ENCODE data around the gene MSMO1.
"Not testable (repeated sequence)": the region's sequence is repeated elsewhere in the genome, so short reads cannot be mapped to it uniquely, and the experiment has no call there.

MSMO1 gene

GRCh38 chr4:165327211-165328100, at the start of gene MSMO1:
Gene MSMO1 (plus strand): TSS chr4:165327669. CDS start chr4:165333371, 5,702 bp downstream.
- FAIRE-seq: peak; percentile 95

GRCh38 chr4:165279531-165279930, 47.9 kb upstream of the MSMO1 start:
- not testable (repeated sequence) for FAIRE-seq

DNA sequence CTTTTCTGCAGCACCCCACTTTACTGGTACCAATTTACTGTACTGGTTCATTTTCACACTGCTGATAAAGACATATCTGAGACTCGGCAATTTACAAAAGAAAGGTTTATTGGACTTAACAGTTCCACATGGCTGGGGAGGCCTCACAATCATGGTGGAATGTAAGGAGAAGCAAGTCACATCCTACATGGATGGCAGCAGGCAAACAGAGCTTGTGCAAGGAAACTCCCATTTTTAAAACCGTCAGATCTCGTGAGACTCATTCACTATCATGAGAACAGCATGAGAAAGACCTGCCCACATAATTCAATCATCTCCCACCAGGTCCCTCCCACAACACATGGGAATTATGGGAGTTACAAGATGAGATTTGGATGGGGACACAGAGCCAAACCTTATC, 42.8 kb upstream of the MSMO1 start:
- FAIRE-seq: not testable (repeated sequence)

- FAIRE-seq: peak; percentile 48
Measured at GRCh38 chr4:165286619-165287340, 40.7 kb upstream of the MSMO1 start.

DNA sequence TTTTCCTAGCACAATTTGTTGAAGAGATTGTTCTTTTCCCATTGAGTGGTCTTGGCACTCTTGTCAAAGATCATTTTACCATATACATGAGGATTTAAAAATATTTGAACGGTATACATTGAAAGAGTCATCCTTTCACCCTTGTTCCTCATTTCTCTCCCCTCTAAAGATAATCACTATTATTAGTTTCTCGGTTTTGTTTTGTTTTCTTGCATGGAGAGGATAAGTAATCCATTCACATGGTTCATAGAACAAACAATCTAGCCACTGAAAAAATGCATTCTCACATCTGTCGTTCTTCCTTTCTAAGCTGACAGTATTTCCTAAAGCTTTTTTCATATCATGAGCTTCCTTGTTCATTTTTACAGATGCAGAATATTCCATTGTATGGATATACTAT, 39.2 kb upstream of the MSMO1 start:
- FAIRE-seq: no peak

DNA sequence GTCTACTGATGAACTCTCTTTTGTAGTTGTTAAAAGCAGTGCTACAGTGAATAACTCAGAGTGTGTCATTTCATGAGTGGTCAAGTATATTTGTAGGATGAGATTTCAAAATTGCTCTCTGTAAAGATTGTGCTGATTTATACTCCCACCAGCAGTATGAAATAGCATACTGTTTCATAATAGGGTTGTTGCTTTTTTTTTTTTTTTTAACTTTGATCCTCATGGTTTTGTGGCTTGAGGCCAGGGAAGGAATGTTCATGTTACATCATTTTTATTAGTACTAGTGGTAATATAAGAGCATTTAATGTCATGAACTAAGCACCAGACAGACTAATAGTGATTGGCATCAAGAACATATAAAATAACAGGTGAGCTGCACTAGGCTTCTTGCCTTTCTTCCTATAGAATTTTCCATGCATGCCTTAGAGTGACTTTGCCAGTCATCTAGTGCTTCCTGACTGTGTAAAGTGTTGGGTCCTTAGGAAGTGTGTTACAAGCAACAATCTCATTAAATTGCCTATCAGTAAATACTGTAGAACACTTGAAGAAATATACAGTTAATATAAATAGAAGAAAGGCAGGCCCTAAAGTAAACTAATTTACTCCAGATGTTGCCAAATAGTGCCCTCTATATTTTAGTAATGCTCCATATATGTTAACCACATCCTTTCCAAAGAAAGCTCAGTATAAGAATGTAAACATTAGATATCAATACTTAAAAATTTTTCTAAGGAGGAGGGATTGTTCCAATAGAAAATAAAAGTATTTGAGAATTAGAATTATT, 38.6 kb upstream of the MSMO1 start:
- FAIRE-seq: no peak

GRCh38 chr4:165289423-165289785, 38.1 kb upstream of the MSMO1 start:
- peak; percentile 26 for FAIRE-seq

DNA sequence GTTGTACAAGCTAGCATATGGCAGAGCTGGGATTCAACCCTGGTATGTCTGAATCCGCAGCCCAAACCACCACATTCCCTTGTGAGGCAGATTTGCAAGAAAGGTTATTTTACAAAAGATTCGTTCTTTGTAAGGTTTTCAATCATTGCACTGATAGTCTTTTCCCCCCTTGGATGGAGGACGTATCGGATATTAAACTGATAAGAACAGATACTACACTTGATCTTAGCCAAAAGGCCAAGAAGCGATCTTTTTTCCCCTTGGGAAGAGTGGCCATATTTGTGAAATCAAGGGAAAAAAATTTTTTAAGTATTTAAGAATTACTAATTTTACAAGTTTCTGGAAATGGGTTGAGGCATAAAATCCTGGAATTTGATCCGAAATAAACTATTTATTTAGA, 34.4 kb upstream of the MSMO1 start:
- no peak for FAIRE-seq

- peak; percentile 83 for FAIRE-seq
Measured at GRCh38 chr4:165293927-165294649, 33.4 kb upstream of the MSMO1 start.

DNA sequence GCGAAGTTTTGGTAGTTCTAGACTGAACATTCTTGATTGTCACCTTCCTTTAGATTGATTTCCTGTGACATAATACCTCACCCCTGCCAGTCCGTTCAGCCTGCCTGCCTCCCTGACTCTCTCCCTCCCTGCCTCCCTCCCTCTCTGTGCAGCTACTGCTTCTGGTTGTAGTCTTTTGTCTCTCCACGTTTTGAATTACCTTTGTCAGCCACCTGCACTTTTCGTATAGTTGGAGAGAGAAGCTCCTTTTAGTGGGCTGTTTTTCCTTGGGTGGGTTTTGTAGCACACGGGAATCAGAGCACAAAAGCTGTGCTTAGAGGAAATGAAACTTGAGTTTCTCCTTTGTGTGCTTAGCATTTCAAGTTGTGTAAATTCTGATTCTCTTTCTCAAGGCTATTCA, 32.6 kb upstream of the MSMO1 start:
- FAIRE-seq: no peak

DNA sequence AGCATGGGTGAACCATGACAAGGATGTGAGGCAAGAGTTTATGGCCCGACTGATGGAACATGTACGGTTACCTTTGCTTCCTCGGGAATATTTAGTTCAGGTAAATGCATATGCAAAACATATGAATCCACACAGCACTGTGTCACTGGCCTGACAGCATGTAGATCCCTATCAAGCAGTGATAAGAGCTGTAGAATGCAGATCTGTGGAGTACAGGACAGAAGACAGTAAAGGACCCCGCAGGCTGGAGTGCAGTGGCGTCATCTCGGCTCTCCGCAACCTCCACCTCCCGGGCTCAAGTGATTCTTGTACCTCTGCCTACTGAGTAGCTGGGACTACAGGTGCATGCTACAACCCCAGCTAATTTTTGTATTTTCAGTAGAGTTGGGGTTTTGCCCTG, 29.8 kb upstream of the MSMO1 start:
- no peak for FAIRE-seq

DNA sequence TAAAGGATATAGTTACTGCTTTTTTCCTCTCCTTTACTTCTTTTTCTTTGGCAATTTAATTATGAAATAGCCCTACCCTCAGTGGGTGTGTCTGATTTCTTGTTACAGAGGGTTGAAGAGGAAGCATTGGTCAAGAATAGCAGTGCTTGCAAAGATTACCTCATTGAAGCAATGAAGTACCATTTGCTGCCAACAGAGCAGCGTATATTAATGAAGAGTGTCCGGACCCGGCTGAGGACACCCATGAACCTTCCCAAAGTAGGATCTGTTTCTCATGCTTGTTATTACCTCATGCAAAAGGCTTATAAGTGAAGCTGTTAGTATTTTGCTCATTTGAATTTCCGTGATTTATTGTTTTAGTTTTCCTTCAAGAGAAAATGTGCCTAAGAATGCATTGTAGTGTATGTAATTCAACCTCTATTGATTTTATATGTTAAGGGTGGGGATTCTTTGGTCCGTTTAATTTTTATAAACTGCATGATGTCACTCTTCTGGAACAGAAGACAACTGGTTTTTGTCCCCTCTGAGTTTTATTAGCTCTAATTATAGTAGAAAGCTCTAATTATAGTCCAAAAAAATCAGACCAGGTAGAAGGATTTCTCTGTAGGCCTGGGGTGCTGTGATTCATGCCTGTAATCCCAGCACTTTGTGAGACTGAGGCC, 27.9 kb upstream of the MSMO1 start:
- no peak for FAIRE-seq

GRCh38 chr4:165301833-165302232, 25.6 kb upstream of the MSMO1 start:
- no peak for FAIRE-seq

- FAIRE-seq: no peak
Measured at GRCh38 chr4:165302658-165303057, 24.8 kb upstream of the MSMO1 start.

DNA sequence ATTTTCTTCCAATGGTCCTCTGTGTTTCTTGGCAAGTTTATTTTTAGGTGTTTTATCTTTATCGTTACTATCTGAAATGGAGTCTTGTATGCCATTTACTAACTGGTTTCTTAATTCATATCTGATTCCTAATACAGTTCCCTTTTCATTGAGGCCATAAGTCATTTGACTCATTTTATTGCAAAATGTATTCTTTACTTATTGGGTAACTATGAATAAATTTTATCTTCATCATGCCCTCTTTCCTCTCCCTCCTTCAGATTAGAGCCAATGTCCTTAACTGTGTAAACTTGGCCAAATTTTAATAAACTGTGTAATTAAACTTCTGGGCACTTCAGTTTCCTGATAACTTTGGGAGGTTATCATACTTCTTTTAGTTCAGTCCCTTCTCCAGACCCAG, 19.3 kb upstream of the MSMO1 start:
- FAIRE-seq: no peak

- no peak for FAIRE-seq
Measured at GRCh38 chr4:165308606-165309005, 18.9 kb upstream of the MSMO1 start.

GRCh38 chr4:165309456-165309855, 18.0 kb upstream of the MSMO1 start:
- no peak for FAIRE-seq

GRCh38 chr4:165312506-165312905, 15.0 kb upstream of the MSMO1 start:
- FAIRE-seq: no peak

DNA sequence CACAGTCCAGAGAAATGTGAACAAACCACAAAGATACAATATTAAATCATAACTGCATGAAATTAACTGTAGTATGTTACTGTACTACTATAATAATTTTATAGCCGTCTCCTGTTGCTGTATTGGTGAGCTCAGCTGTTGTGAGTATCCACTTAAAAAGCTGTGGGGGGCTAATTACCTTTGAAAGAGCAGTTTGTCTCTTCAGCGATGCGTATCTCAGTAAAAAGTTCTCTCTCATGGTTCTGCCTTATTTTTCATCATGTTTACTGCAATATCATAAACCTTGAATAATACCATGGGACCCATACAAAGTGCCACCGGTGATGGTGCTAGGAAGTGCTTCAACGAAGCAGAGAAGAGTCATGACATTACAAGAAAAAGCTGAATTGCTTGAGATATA, 8.4 kb upstream of the MSMO1 start:
- no peak for FAIRE-seq

GRCh38 chr4:165319509-165319908, 8.0 kb upstream of the MSMO1 start:
- no peak for FAIRE-seq

DNA sequence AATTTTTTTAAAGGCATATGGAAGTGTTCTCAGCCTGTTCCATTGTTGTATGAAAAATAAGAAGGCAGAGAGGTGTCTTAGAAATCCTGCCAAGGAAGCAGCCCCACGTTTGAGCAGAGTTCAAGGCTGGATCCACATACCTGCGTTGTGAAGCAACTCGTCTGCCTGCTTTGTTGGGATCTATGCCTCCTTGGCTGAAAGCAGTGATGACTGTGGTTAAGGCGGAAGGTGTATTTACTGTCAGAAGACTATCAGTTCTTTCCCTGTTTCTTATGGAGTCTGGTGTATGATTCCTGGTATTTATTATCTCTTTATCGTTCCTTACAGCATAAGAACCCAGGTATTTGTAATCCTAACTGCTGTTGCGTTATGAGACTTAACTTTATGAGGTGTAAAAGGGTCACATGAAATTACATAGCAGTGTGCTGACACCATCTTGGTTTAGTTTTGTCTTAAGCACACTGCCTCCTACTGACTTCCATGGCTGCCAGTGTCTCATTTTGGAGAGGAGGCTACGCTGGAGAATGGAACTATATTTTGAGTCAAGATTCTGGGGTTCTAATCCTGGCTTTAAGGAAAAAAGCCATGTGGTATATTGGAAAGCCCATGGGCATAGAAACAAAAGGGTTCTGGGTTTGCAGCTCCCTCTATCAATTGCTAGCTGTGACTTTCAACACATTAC, 3.1 kb upstream of the MSMO1 start:
- no peak for FAIRE-seq
